HepG2 (cell line): Measurements from ENCODE around the gene CCDC121. TPM values are rescaled to one million over a fixed set of nuclear protein-coding genes. Genes with fewer than 3 reads are reported as not detected.
A peak's percentile ranks its signal among the peaks of the same experiment; 100 is the strongest.

Source experiments
- FOXA3 ChIP-seq: IDR thresholded peaks from 2 replicates; pipeline ENCODE4 v1.6.1; 2016; ENCODE audit warnings: missing genetic modification reagents, missing compliant biosample characterization
- HNF1B ChIP-seq: sonication (generic); formaldehyde crosslinking; IDR thresholded peaks from 2 replicates; pipeline ENCODE4 v1.5.1; 2020; ENCODE audit warnings: mild to moderate bottlenecking, moderate library complexity, missing genetic modification reagents
- KAT2B ChIP-seq: fragments of 150-350 bp; IDR thresholded peaks from 2 replicates; pipeline ENCODE4 v1.6.1; 2014; ENCODE audit warnings: low read depth, low read length, borderline replicate concordance
- KAT7 ChIP-seq: IDR thresholded peaks from 2 replicates; pipeline ENCODE4 v1.6.1; 2018; ENCODE audit warnings: borderline replicate concordance, missing compliant biosample characterization
- KDM5A ChIP-seq: fragments of 200-600 bp; sonication (generic); IDR thresholded peaks from 2 replicates; pipeline ENCODE4 v1.7.0; 2018; ENCODE audit warnings: antibody characterized with exemption, mild to moderate bottlenecking, low read length, borderline replicate concordance
- KLF13 ChIP-seq: sonication (generic); formaldehyde crosslinking; IDR thresholded peaks from 2 replicates; pipeline ENCODE4 v1.4.0; 2020; ENCODE audit warnings: mild to moderate bottlenecking, missing genetic modification reagents
- KLF9 ChIP-seq: IDR thresholded peaks from 2 replicates; pipeline ENCODE4 v1.6.1; 2016; ENCODE audit warnings: low read depth
- LCORL ChIP-seq, 2 experiments: fragments of 450-650 bp in 1 of 2; sonication (generic) in 1 of 2; formaldehyde crosslinking in 1 of 2; IDR thresholded peaks; 2 replicates each; pipeline versions ENCODE4 v1.5.0 to v1.6.1; 2017 to 2020; ENCODE audit warnings: antibody characterized with exemption in 1 of 2, missing genetic modification reagents in 1 of 2
- MBD4 ChIP-seq: IDR thresholded peaks from 2 replicates; pipeline ENCODE4 v1.6.1; 2012; ENCODE audit warnings: low read length, inconsistent platforms, borderline replicate concordance
- NKX3-1 ChIP-seq: sonication (generic); formaldehyde crosslinking; IDR thresholded peaks from 2 replicates; pipeline ENCODE4 v1.5.0; 2020; ENCODE audit warnings: missing genetic modification reagents
- NR0B2 ChIP-seq: sonication (generic); formaldehyde crosslinking; IDR thresholded peaks from 2 replicates; pipeline ENCODE4 v1.4.0; 2020; ENCODE audit warnings: mild to moderate bottlenecking, missing genetic modification reagents
- SNAPC4 ChIP-seq: sonication (generic); formaldehyde crosslinking; IDR thresholded peaks from 2 replicates; pipeline ENCODE4 v1.4.0; 2020; ENCODE audit warnings: mild to moderate bottlenecking, missing genetic modification reagents
- ZNF512B ChIP-seq: sonication (generic); formaldehyde crosslinking; IDR thresholded peaks from 2 replicates; pipeline ENCODE4 v1.5.1; 2020; ENCODE audit warnings: missing genetic modification reagents, mild to moderate bottlenecking, borderline replicate concordance
- ZNF552 ChIP-seq: sonication (generic); formaldehyde crosslinking; IDR thresholded peaks from 2 replicates; pipeline ENCODE4 v1.9.0; 2022; ENCODE audit warnings: missing genetic modification reagents, mild to moderate bottlenecking, borderline replicate concordance
- ZNF558 ChIP-seq: sonication (generic); formaldehyde crosslinking; IDR thresholded peaks from 2 replicates; pipeline ENCODE4 v1.9.0; 2022; ENCODE audit warnings: mild to moderate bottlenecking, missing genetic modification reagents, borderline replicate concordance
- ZNF674 ChIP-seq: sonication (generic); formaldehyde crosslinking; IDR thresholded peaks from 2 replicates; pipeline ENCODE4 v1.5.0; 2020; ENCODE audit warnings: low read depth, mild to moderate bottlenecking, missing genetic modification reagents
- ZNF768 ChIP-seq: sonication (generic); formaldehyde crosslinking; IDR thresholded peaks from 2 replicates; pipeline ENCODE4 v1.4.0; 2020; ENCODE audit warnings: missing genetic modification reagents
- polyA plus RNA-seq, 8 experiments: library from polyadenylated mRNA; depleted of rRNA in 3 of 8; stranded (reverse) in 7 of 8; unstranded in 1 of 8; fragments of >200 nt; fragmentation: Illumina TruSeq in 4 of 8; extraction: Trizol in 4 of 8; gene quantifications; 2 replicates each; pipeline versions ENCODE4 v1.2.1 to v1.2.3, GENCODE V29; 2011 to 2016; ENCODE audit warnings: low read depth in 4 of 8, missing spikeins in 1 of 8, mixed read lengths in 1 of 8; ENCODE audit not compliant: insufficient read depth in 1 of 8
- total RNA-seq, 5 experiments: library from RNA; depleted of rRNA; stranded (reverse); fragments of >200 nt; fragmentation: Illumina TruSeq; extraction: Trizol; gene quantifications; 2 replicates each; pipeline ENCODE4 v1.2.3, GENCODE V29; 2016; ENCODE audit warnings: low read depth in 1 of 5

CCDC121 gene
- total and polyA plus RNA-seq, 2 of the 13 experiments (the other 11 are each of a cell fraction or from before 2014, with no cell fraction given) = 1.9 to 3.0 TPM

GRCh38 chr2:27583390-27583915 is 45.4 kb downstream of the CCDC121 start (continued):
- peak; percentile 57; the same call in 1 of the 2 replicates for TF ChIP-seq MBD4
- TF ChIP-seq FOXA3 = 0 out of 2 replicates have a peak, but pooled peaks have one; percentile 8
- TF ChIP-seq ZNF552 (CRISPR knock-in tag) = 0 out of 2 replicates have a peak, but pooled peaks have one; percentile 61
- no peak for TF ChIP-seq HNF1B (CRISPR knock-in tag)
- TF ChIP-seq LCORL (IDR thresholded peaks at IDR 0.05) = no peak
- TF ChIP-seq LCORL (CRISPR knock-in tag; IDR thresholded peaks at IDR 0.05) = no peak
- TF ChIP-seq SNAPC4 = no peak
- TF ChIP-seq KAT7 = no peak
- TF ChIP-seq ZNF558 = peak; percentile 67; the same call in 1 of the 2 replicates
- no peak for TF ChIP-seq KLF13 (CRISPR knock-in tag)
- no peak for TF ChIP-seq ZNF674 (CRISPR knock-in tag)
- peak; percentile 23 for TF ChIP-seq KDM5A
- 0 out of 2 replicates have a peak, but pooled peaks have one; percentile 13 for TF ChIP-seq NKX3-1
- no peak for TF ChIP-seq KAT2B
- TF ChIP-seq ZNF512B (CRISPR knock-in tag) = no peak
- no peak for TF ChIP-seq KLF9 (CRISPR knock-in tag)
- TF ChIP-seq NR0B2 (CRISPR knock-in tag) = no peak
- TF ChIP-seq ZNF768 (CRISPR knock-in tag) = no peak
